NCI-H82 treated with DMSO at 0.1 percent for 48 hours (cell line): Measurements from ENCODE around the gene ERGIC3.

Source experiments
- DNase-seq: peaks from one replicate; lab custom pipeline; 2025; ENCODE audit not compliant: unreplicated experiment; lab: John Stamatoyannopoulos, UW

The ERGIC3 gene

GRCh38 chr20:35560541-35560940 is 18.7 kb downstream of the ERGIC3 start:
- no peak for DNase-seq

GRCh38 chr20:35561268-35561667 is 19.4 kb downstream of the ERGIC3 start:
- DNase-seq, result peak; percentile 15

GRCh38 chr20:35561671-35562070 is 19.8 kb downstream of the ERGIC3 start:
- DNase-seq, result no peak

GRCh38 chr20:35562541-35563110 is 20.7 kb downstream of the ERGIC3 start:
- DNase-seq, result no peak

- DNase-seq, result no peak
Observed at GRCh38 chr20:35563834-35564233, 22.0 kb downstream of the ERGIC3 start.

GRCh38 chr20:35564905-35565304 is 23.0 kb downstream of the ERGIC3 start:
- DNase-seq, result no peak

GRCh38 chr20:35568645-35569044 is 26.8 kb downstream of the ERGIC3 start:
- DNase-seq, result peak; percentile 13

- no peak for DNase-seq
Observed at GRCh38 chr20:35571555-35571954, 29.7 kb downstream of the ERGIC3 start.

- DNase-seq, result no peak
Observed at GRCh38 chr20:35572838-35573237, 31.0 kb downstream of the ERGIC3 start.

GRCh38 chr20:35575958-35576357 is 34.1 kb downstream of the ERGIC3 start:
- no peak for DNase-seq

GRCh38 chr20:35576816-35577215 is 34.9 kb downstream of the ERGIC3 start:
- no peak for DNase-seq

- no peak for DNase-seq
Observed at GRCh38 chr20:35578469-35578868, 36.6 kb downstream of the ERGIC3 start.

GRCh38 chr20:35579196-35579595 is 37.3 kb downstream of the ERGIC3 start:
- no peak for DNase-seq

- no peak for DNase-seq
Observed at GRCh38 chr20:35582131-35582530, 40.3 kb downstream of the ERGIC3 start.

- DNase-seq, result no peak
Observed at GRCh38 chr20:35582741-35583404, 41.0 kb downstream of the ERGIC3 start.

- DNase-seq, result no peak
Observed at GRCh38 chr20:35583636-35584560, 42.0 kb downstream of the ERGIC3 start.

- no peak for DNase-seq
Observed at GRCh38 chr20:35586751-35587425, 45.0 kb downstream of the ERGIC3 start.

- no peak for DNase-seq
Observed at GRCh38 chr20:35587436-35587835, 45.6 kb downstream of the ERGIC3 start.

GRCh38 chr20:35588397-35588796 is 46.5 kb downstream of the ERGIC3 start:
- no peak for DNase-seq

GRCh38 chr20:35592339-35592974 is 50.6 kb downstream of the ERGIC3 start:
- no peak for DNase-seq

- no peak for DNase-seq
Observed at GRCh38 chr20:35595456-35595855, 53.6 kb downstream of the ERGIC3 start.
